ENCODE measurements around the gene MAP2K6.

GRCh38 chr17:69434164-69434579 lies 19.7 kb downstream of the MAP2K6 start:
- TF ChIP-seq CTCF (IDR thresholded peaks at IDR 0.05; ENCODE audit: insufficient read depth, low read depth, low read length): no peak
- TF ChIP-seq EZH2 (IDR thresholded peaks at IDR 0.05; ENCODE audit: insufficient read depth, low read length): no peak

Measured in astrocyte (in vitro differentiated cells and primary cell).